HG03135 (cell line): ENCODE results near the gene SMAGP.
"Not testable (repeated sequence)": the region's sequence is repeated elsewhere in the genome, so short reads cannot be mapped to it uniquely, and the experiment has no call there.

Experiments used
- ATAC-seq: cut with Tn5 transposase; IDR thresholded peaks from one replicate; pipeline ENCODE4 v1.9.1; 2021; ENCODE audit warnings: mild to moderate bottlenecking, moderate library complexity; ENCODE audit not compliant: unreplicated experiment

SMAGP gene

GRCh38 chr12:51265024-51265423, 5.2 kb downstream of the SMAGP start:
- ATAC-seq, result no peak

GRCh38 chr12:51264297-51264696, 5.9 kb downstream of the SMAGP start:
- no peak for ATAC-seq

- ATAC-seq, result no peak
These were observed 6.9 kb downstream of the SMAGP start for GRCh38 chr12:51263341-51263740.

- ATAC-seq, result no peak
These were observed 7.4 kb downstream of the SMAGP start for GRCh38 chr12:51262758-51263177.

GRCh38 chr12:51259600-51259999, 10.6 kb downstream of the SMAGP start:
- not testable (repeated sequence) for ATAC-seq

GRCh38 chr12:51254536-51254935, 15.7 kb downstream of the SMAGP start:
- ATAC-seq, result no peak

- no peak for ATAC-seq
These were observed 16.9 kb downstream of the SMAGP start for GRCh38 chr12:51253276-51253675.

- ATAC-seq, result no peak
These were observed 22.6 kb downstream of the SMAGP start for GRCh38 chr12:51247523-51248206.

- ATAC-seq, result no peak
These were observed 23.9 kb downstream of the SMAGP start for GRCh38 chr12:51246254-51246853.

GRCh38 chr12:51245476-51246253, 24.6 kb downstream of the SMAGP start:
- no peak for ATAC-seq

- no peak for ATAC-seq
These were observed 25.9 kb downstream of the SMAGP start for GRCh38 chr12:51244269-51244668.

GRCh38 chr12:51242876-51243275, 27.3 kb downstream of the SMAGP start:
- ATAC-seq, result no peak

GRCh38 chr12:51242120-51242519, 28.1 kb downstream of the SMAGP start:
- ATAC-seq, result no peak

GRCh38 chr12:51240971-51241370, 29.2 kb downstream of the SMAGP start:
- ATAC-seq, result no peak

- ATAC-seq, result peak; percentile 93
These were observed 31.5 kb downstream of the SMAGP start, which contains the start of gene DAZAP2 for GRCh38 chr12:51238510-51239334. Gene DAZAP2, plus strand, starts transcription at chr12:51238826. Its CDS starts 82 bp downstream, at chr12:51238908.

GRCh38 chr12:51238037-51238509, 32.1 kb downstream of the SMAGP start:
- peak; percentile 12 for ATAC-seq

- ATAC-seq, result no peak
These were observed 35.7 kb downstream of the SMAGP start for GRCh38 chr12:51234530-51234929.

GRCh38 chr12:51232642-51233041, 37.6 kb downstream of the SMAGP start:
- no peak for ATAC-seq

GRCh38 chr12:51229116-51229809, 41.0 kb downstream of the SMAGP start:
- no peak for ATAC-seq

- no peak for ATAC-seq
These were observed 42.3 kb downstream of the SMAGP start for GRCh38 chr12:51227962-51228361.
